Loucy (cell line): Measurements from ENCODE around the gene KIF20A.

ENCODE experiments used
- H2AFZ ChIP-seq: fragments of 200-600 bp; sonication (generic); 2 replicates; pipeline ENCODE4 v1.6.0; 2016; ENCODE audit warnings: antibody characterized with exemption, mild to moderate bottlenecking, low read length, moderate library complexity
- H3F3A ChIP-seq: fragments of 200-600 bp; 2 replicates; pipeline ENCODE4 v1.6.0; 2016; ENCODE audit warnings: antibody characterized with exemption, low read depth, mild to moderate bottlenecking
- H3K27me3 ChIP-seq: fragments of 200-600 bp; sonication (generic); 2 replicates; pipeline ENCODE4 v1.6.1; 2014; ENCODE audit warnings: low read length, mild to moderate bottlenecking; ENCODE audit not compliant: insufficient read depth, poor library complexity, severe bottlenecking
- H3K36me3 ChIP-seq: fragments of 200-600 bp; sonication (generic); 2 replicates; pipeline ENCODE4 v1.6.1; 2016; ENCODE audit warnings: low read length; ENCODE audit not compliant: insufficient read depth
- H3K4me1 ChIP-seq: fragments of 200-600 bp; sonication (generic); 2 replicates; pipeline ENCODE4 v1.5.1; 2014; ENCODE audit warnings: low read length, mild to moderate bottlenecking; ENCODE audit not compliant: insufficient read depth, poor library complexity, severe bottlenecking
- H3K4me2 ChIP-seq: fragments of 200-600 bp; sonication (generic); 2 replicates; pipeline ENCODE4 v1.6.0; 2014; ENCODE audit warnings: antibody characterized with exemption, low read length, low read depth, mild to moderate bottlenecking; ENCODE audit not compliant: poor library complexity, severe bottlenecking
- H3K4me3 ChIP-seq: fragments of 200-600 bp; sonication (generic); 2 replicates; pipeline ENCODE4 v1.5.1; 2014; ENCODE audit warnings: low read length, mild to moderate bottlenecking, mixed read lengths; ENCODE audit not compliant: poor library complexity, severe bottlenecking
- H3K79me2 ChIP-seq: fragments of 200-600 bp; sonication (generic); 2 replicates; pipeline ENCODE4 v1.6.1; 2014; ENCODE audit warnings: low read length; ENCODE audit not compliant: insufficient read depth
- H3K9ac ChIP-seq: fragments of 200-600 bp; sonication (generic); 2 replicates; pipeline ENCODE4 v1.6.0; 2014; ENCODE audit warnings: mild to moderate bottlenecking, low read depth, low read length, moderate library complexity; ENCODE audit not compliant: poor library complexity, severe bottlenecking
- H3K9me2 ChIP-seq: fragments of 200-600 bp; sonication (generic); replicated peaks from 2 replicates; pipeline ENCODE4 v1.6.1; 2016; ENCODE audit warnings: low read depth, low read length, mixed read lengths
- H3K9me3 ChIP-seq: fragments of 200-600 bp; sonication (generic); 2 replicates; pipeline ENCODE4 v1.6.1; 2014; ENCODE audit warnings: mild to moderate bottlenecking, antibody characterized with exemption, low read length, low read depth; ENCODE audit not compliant: insufficient read depth
- H4K20me1 ChIP-seq: fragments of 200-600 bp; sonication (generic); 2 replicates; pipeline ENCODE4 v1.6.0; 2014; ENCODE audit warnings: antibody characterized with exemption, low read length, mild to moderate bottlenecking; ENCODE audit not compliant: insufficient read depth, poor library complexity, severe bottlenecking
- CTCF ChIP-seq: fragments of 200-600 bp; sonication (generic); conservative IDR thresholded peaks from 2 replicates; pipeline ENCODE4 v1.5.1; 2014; ENCODE audit warnings: mild to moderate bottlenecking, antibody characterized with exemption, low read length
- EZH2phosphoT487 ChIP-seq: fragments of 200-600 bp; IDR thresholded peaks from 2 replicates; pipeline ENCODE4 v1.6.1; 2018; ENCODE audit warnings: antibody characterized with exemption, mild to moderate bottlenecking, moderate library complexity, borderline replicate concordance

KIF20A gene

GRCh38 chr5:138212828-138213160 lies 33.9 kb downstream of the KIF20A start:
- peak overlapping the region; percentile 76 for H3K4me2 ChIP-seq
- H3K27me3 ChIP-seq = no peaks in the 10 kb centered on the region
- no peak for TF ChIP-seq CTCF
- TF ChIP-seq EZH2phosphoT487 = no peak
- H4K20me1 ChIP-seq = peaks cover 8% of the 10 kb centered on the region
- H3K9ac ChIP-seq = peak overlapping the region; percentile 87
- H3K9me3 ChIP-seq = no peaks in the 10 kb centered on the region
- no peaks in the 10 kb centered on the region for H3K36me3 ChIP-seq
- peak overlapping the region; percentile 85 for H2AFZ ChIP-seq
- peaks cover 12% of the 10 kb centered on the region for H3K4me1 ChIP-seq
- H3K9me2 ChIP-seq = no peaks in the 10 kb centered on the region
- peaks cover 51% of the 10 kb centered on the region for H3K79me2 ChIP-seq
- H3K4me3 ChIP-seq = peak overlapping the region; percentile 90
- H3F3A ChIP-seq = no peaks in the 10 kb centered on the region

- Histone ChIP-seq H3K4me1 (peaks cover 12% of the 10 kb centered on the region), H3K36me3 (no peaks in the 10 kb centered on the region), H3K9ac (peak within 1 kb of the TSS; percentile 87), H3K4me2 (peak within 1 kb of the TSS; percentile 76), H3K4me3 (peak within 1 kb of the TSS; percentile 90), H3K79me2 (peaks cover 45% of the 10 kb centered on the region), H2AFZ (peak within 1 kb of the TSS; percentile 93), H4K20me1 (peaks cover 8% of the 10 kb centered on the region), H3K9me2 (no peaks in the 10 kb centered on the region), H3F3A (no peaks in the 10 kb centered on the region), H3K27me3 (no peaks in the 10 kb centered on the region), H3K9me3 (no peaks in the 10 kb centered on the region)
- TF ChIP-seq CTCF (no peak), EZH2phosphoT487 (no peak)
These were observed 34.5 kb downstream of the KIF20A start, which contains the start of gene CDC23 for GRCh38 chr5:138213161-138214029. Gene CDC23 (minus strand): TSS chr5:138213323. CDS start chr5:138213312, 11 bp downstream.

GRCh38 chr5:138216799-138217198 lies 37.9 kb downstream of the KIF20A start:
- H3K4me2 ChIP-seq = no peak overlapping the region
- H3K36me3 ChIP-seq = no peaks in the 10 kb centered on the region
- no peak overlapping the region for H2AFZ ChIP-seq
- H3K9me3 ChIP-seq = no peaks in the 10 kb centered on the region
- H3K9ac ChIP-seq = no peak overlapping the region
- no peak overlapping the region for H3K4me3 ChIP-seq
- H3K27me3 ChIP-seq = no peaks in the 10 kb centered on the region
- peaks cover 13% of the 10 kb centered on the region for H3K79me2 ChIP-seq
- no peaks in the 10 kb centered on the region for H3F3A ChIP-seq
- H4K20me1 ChIP-seq = peaks cover 8% of the 10 kb centered on the region
- no peaks in the 10 kb centered on the region for H3K9me2 ChIP-seq
- TF ChIP-seq EZH2phosphoT487 = no peak
- no peak for TF ChIP-seq CTCF
- H3K4me1 ChIP-seq = peaks cover 3% of the 10 kb centered on the region
